HG03342 (cell line): ENCODE results near the gene ZC3H8.
"Not testable (repeated sequence)": the region's sequence is repeated elsewhere in the genome, so short reads cannot be mapped to it uniquely, and the experiment has no call there.

Experiments
- ATAC-seq: cut with Tn5 transposase; IDR thresholded peaks from one replicate; pipeline ENCODE4 v1.9.1; 2021; ENCODE audit warnings: mild to moderate bottlenecking, moderate library complexity; ENCODE audit not compliant: unreplicated experiment

The ZC3H8 gene

GRCh38 chr2:112260295-112260625, 5.4 kb upstream of the ZC3H8 start:
- ATAC-seq = no peak

GRCh38 chr2:112259509-112260294, 4.9 kb upstream of the ZC3H8 start:
- ATAC-seq = peak; percentile 41

DNA sequence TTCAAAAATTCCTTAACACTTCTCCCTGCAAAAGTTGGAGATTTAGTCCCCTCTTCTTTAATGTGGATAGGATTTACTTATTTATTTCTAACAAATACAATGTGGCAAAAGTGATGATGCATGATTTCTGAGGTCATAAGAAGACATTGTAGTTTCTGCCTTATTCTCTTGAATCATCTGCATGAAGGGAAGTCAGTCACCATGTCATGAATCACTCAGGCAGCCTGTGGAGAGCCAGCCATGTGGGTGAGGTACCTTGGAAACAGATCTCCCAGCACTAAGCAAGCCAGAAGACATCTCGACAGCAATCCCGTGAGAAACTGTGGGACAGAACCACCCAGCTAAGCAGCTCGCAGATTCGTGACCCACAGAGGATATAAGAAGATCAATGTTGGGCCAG, 2.7 kb upstream of the ZC3H8 start:
- ATAC-seq = no peak

GRCh38 chr2:112256654-112257053, 1.8 kb upstream of the ZC3H8 start:
- ATAC-seq = no peak

- ATAC-seq = no peak
Measured at GRCh38 chr2:112255875-112256274, 1.0 kb upstream of the ZC3H8 start.

GRCh38 chr2:112253261-112253815, 1.5 kb downstream of the ZC3H8 start:
- ATAC-seq = no peak

DNA sequence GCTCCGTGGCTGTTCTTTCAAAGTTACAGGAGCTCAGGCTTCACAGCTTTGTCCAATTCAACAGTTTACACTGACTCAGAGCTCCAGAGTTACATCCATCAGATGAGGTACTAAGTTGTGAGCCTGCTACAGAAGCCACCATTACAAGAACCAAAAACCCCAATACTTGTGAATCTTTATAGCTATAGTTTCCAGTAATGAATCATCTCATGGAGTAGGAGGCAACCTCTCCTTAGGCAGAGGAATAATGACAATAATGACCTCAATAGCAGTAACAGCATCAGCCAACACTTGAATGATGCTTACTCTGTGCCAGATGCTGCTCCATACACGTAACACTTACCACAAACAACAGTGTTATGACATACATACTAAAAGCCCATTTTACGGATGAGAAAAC, 3.6 kb downstream of the ZC3H8 start:
- ATAC-seq = no peak

DNA sequence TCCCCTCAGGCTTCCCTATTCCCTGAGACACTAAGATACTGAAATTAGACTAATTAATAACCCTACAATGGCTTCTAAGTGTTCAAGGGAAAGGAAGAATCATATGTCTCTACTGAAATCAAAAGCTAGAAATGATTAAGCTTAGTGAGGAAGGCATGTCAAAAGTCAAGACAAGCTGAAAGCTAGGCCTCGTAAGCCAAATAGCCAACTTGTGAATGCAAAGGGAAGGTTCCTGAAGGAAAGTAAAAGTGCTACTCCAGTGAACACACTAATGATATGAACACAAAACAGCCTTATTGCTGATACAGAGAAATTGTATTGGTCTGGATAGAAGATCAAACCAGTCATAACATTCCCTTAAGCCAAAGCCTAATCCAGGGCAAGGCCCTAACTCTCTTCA, 10.0 kb downstream of the ZC3H8 start:
- ATAC-seq = no peak

- ATAC-seq = no peak
Measured at GRCh38 chr2:112243233-112243632, 11.6 kb downstream of the ZC3H8 start.

- ATAC-seq = no peak
Measured at GRCh38 chr2:112242384-112242783, 12.5 kb downstream of the ZC3H8 start.

GRCh38 chr2:112239862-112240261, 15.0 kb downstream of the ZC3H8 start:
- no peak for ATAC-seq

DNA sequence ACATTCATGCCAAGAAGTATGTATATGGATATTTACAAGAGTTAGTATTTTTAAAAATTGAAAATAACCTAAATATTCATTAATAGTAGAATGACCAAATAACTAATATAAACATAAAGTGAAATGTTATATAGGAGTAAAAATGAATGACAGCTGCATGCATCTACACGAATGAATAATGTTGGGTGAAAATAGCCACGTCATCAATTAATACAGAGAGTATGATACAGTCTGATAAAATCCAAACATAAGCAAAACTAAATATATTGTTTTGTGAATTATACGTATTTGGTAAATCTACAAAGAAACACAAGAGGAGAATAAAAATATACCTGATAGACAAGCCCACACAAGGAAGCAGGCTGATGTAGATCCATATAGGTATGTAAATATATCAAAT, 24.5 kb downstream of the ZC3H8 start:
- no peak for ATAC-seq

- ATAC-seq = no peak
Measured at GRCh38 chr2:112229348-112229747, 25.5 kb downstream of the ZC3H8 start.

DNA sequence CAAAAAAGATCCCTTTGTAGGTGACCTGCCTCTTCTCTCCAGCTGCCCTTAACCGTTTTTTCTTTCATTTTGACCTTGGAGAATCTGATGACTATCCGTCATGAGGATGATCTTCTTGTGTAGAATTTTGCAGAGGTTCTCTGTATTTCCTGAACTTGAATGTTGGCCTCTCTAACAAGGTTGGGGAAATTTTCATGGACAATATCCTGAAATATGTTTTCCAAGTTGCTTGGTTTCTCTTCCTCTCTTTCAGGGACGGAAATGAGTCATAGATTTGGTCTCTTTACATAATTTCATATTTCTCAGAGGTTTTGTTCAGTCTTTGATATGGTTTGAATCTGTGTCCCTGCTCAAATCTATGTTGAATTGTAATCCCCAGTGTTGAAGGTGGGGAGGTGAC, 34.0 kb downstream of the ZC3H8 start:
- no peak for ATAC-seq

DNA sequence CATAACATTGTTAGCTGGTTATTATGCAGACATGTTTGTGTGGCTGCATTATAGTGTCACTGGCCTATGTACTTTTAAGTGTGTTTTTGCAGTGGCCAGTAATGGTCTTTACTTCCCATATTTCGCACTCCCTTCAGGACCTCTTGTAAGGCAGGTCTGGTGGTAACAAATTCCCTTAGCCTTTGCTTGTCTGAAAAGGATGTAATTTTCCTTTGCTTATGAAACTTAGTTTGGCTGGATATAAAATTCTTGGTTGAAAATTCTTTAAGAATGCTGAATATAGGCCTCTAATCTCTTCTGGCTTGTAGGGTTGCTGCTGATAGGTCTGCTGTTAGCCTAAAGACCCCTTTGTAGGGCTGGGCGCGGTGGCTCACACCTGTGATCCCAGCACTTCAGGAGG, 34.7 kb downstream of the ZC3H8 start:
- ATAC-seq = no peak

GRCh38 chr2:112217854-112218253, 37.0 kb downstream of the ZC3H8 start:
- no peak for ATAC-seq

DNA sequence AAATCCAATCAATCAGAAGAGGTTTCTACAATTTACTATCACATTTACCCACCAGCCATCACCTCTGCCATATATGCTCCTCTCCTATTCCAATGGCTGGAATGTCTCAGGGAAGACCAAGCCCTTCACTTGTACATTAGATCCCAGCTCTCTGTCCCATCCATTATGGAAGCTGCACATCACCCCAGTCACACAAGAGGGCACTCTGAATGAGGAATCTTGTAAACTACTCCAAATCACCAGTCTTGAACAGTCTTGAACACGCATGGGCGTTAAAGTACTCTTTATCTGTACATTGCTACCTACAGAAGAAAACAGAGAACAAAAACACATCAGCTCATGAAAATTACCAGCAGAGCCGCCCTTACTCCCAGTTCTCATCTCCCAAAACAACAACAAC, 38.7 kb downstream of the ZC3H8 start:
- ATAC-seq = no peak

GRCh38 chr2:112207905-112208304, 46.9 kb downstream of the ZC3H8 start:
- ATAC-seq = not testable (repeated sequence)

- ATAC-seq = no peak
Measured at GRCh38 chr2:112204411-112204810, 50.4 kb downstream of the ZC3H8 start.

- no peak for ATAC-seq
Measured at GRCh38 chr2:112201696-112202430, 53.0 kb downstream of the ZC3H8 start.

GRCh38 chr2:112199188-112199587, 55.7 kb downstream of the ZC3H8 start:
- no peak for ATAC-seq

GRCh38 chr2:112198780-112199179, 56.1 kb downstream of the ZC3H8 start:
- no peak for ATAC-seq
